NCI-H446 treated with DMSO at 0.1 percent for 48 hours (cell line): ENCODE results near the gene SAMD5.
A peak's percentile ranks its signal among the peaks of the same experiment; 100 is the strongest.
"Not testable (repeated sequence)": the region's sequence is repeated elsewhere in the genome, so short reads cannot be mapped to it uniquely, and the experiment has no call there.

Source experiments
- DNase-seq: peaks from one replicate; lab custom pipeline; 2025; lab: John Stamatoyannopoulos, UW

Gene SAMD5

DNA sequence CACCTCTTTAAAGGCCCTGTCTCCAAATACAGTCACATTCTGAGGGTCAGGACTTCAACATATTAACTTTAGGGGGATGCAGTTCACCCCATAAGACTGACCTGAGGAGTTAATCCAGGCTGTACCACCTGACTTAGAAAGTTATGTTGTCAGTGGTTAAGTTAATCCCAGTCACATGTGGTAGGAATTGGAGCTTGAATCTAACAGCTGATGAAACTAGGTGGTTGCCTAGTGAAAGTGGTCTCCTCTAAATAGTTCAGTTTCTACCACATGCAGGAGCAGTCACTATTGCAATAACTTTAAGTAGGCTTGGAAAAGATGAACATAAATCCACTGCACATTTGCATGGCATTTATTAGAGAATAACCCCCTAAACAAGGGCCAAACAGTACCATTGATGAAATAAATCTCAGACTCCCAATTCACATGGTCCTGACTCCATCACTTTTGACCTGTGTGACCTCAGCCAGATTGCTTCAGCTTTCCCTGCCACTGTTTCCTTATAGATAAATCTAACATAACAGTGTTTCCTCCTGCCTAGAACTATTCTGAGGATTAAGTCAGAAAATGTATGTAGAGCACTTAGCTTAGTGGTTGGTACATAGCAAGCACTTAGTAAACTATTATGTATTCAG, 20.1 kb downstream of the SAMD5 start:
- DNase-seq = no peak

DNA sequence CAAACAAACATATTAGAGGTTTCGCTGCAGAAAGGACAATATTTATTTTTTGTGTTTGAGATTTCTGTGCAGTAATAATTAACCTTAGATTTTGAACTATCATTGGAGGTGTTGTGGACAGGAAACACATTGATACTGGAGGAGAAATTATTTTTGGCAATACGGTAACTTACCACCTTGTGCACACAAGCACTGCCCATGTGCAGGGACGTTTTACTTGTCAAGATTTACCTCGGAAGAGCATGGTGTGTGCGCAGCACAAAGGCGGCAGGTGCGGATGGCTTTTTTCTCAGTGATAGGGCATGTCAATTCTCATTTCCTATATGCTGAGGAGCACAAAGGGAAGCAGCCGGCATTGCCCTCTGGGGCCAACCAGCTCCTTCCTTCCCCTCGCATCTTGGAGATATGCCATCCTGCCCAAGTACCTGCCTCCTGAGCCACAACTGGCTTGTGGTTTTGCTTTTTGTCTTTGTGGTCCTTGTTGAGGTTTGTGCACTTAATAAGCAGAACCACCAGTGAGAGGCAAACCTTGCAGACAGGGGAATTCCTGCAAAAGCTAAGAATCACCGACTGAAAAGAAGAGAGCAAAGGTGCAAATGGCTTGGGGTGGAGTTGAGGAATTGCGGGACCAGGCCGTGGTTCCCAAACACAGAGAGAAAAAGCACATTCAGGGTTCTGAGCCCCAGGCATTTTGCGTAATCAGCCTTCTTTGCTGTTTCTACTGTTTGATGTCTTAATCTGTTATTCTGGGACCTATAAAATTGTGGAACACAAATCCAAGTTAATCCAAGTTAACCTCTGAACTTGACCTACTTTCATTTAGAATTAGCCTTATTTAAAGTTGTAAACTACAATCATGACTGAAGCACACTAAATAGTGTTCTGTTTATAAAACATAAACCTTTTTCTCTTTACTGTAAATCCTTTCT, 21.9 kb downstream of the SAMD5 start:
- DNase-seq = no peak

DNA sequence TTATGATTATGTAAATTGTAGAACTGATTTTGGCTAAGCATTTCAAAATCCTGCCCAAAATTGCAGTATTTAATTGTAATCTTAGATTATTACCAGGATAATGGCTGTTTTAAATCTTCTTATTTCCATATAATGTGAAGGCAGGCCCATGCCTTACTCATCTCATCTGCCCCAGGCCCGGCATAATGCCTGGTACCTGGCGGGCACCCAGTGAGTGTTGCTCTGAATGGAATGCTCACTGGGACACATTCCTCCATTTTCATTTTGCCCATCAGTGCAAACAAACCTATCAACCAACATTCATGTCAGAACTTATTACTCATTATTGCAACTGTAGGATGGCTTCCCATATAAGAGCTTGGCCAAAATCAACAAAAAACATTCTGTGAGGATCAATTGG, 22.8 kb downstream of the SAMD5 start:
- DNase-seq = no peak

GRCh38 chr6:147534116-147534860, 25.8 kb downstream of the SAMD5 start:
- DNase-seq = no peak

DNA sequence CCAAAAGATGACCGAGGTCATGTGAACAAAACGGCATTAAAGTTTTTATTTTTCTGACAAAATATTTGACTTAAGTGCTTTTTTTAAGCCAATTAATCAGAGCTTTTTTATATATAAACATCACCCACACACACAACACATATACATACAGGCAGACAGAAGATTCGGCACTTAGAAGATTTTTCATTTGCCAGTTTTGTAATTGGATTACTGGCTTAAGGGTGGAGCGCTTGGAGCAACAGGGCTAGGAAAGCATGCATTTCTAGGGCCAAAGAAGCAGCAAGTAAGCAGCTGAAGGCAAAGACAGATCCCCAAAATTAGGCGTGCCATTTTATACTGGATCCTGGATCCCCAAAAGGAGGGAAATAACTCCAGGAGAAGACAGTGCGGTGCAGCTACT, 30.3 kb downstream of the SAMD5 start:
- no peak for DNase-seq

- DNase-seq = no peak
Measured at GRCh38 chr6:147540075-147540474, 31.6 kb downstream of the SAMD5 start.

DNA sequence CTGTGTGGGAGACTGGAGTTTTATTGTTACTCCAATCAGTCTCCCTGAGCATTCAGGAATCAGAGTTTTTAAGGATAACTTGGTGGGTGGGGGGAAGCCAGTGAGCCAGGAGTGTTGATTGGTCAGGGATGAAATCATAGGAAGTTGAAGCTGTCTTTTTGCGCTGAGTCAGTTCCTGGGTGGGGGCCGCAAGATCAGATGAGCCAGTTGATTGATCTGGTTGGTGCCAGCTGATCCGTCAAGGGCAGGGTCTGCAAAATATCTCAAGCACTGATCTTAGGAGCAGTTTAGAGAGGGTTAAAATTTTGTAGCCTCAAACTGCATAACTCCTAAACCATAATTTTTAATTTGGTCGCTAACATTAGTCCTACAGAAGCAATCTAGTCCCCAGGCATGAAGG, 33.9 kb downstream of the SAMD5 start:
- not testable (repeated sequence) for DNase-seq

DNA sequence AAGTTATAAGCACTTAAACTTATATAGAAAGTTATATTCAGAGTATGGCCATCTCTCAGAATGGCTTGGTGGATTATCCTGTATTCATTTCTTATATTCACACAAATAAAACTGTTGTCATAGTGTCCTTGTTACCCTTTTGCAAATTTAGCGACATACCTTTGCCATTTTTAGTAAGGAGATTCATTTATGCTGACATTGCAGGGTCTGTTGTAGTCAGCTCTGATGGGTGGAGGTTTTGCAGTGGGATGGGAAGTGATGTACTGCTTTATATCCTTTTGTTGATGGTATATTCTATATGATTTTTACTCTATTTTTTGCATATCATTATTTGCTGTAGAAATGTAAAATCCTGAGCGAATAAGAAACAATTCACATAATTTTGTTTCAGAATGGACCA, 35.9 kb downstream of the SAMD5 start:
- no peak for DNase-seq

GRCh38 chr6:147546501-147547368, 38.2 kb downstream of the SAMD5 start:
- no peak for DNase-seq

GRCh38 chr6:147547369-147547902, 38.9 kb downstream of the SAMD5 start:
- no peak for DNase-seq

DNA sequence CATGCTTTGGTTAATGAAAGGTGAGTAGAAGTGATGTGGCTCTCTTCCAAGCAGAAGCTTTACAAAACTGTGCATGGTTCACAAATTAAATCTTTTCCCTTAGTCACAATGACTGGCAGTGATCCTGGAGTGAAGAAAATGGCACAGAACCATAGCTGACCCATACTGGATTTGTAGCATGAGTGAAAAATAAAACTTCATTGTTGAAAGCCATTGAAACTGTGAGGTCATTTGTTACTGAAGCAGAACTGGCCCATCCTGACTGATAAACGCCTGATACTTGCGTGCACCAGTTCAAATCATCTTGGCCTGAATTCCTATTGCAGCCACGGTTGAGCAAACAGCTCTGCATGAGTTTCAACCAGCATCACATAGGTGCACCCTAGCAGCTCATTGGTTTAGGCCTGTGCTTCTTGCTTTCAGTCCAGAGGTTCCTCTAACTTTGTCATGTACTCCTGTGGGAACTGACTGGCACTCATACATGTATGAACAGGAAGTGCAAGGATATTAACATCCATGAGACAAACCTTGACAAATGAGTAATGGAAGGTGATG, 40.5 kb downstream of the SAMD5 start:
- no peak for DNase-seq

DNA sequence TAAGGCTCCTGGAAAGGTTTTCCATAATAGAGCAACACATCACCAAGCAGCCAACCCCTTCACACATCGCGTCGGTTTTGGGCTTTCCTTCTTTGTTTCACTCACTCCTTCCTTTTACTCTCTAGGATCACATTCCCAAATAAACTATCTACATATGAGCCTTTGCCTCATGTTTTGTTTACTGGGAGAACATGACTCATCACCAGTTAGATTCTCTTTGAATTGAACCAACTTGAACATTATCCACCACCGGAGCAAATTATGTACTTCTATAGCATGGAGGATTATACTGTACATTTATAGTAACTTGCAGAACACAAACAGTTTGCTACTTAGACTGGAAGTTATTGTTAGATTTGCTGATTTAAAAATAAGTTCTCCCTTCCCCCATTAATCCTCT, 41.0 kb downstream of the SAMD5 start:
- DNase-seq = no peak

- no peak for DNase-seq
Measured at GRCh38 chr6:147551976-147552375, 43.5 kb downstream of the SAMD5 start.

DNA sequence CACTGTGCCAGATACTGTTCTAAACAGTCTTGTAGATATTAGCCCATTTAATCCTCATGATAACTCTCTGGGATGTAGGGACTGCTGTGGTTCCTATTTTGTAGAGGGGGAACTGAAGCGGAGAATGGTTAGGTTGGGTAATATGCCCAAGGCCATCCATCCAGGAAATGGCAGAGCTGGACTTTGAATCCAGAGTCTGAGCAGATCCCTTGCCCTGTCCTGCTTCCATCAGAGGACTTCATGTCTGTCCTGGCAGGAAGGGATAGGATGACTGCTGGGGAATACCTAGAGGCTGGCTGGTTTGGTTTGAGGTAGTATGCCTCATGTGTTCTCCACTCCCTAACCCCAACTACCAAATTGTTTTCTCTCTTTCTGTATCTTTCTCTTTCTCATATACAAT, 44.6 kb downstream of the SAMD5 start:
- no peak for DNase-seq

GRCh38 chr6:147554281-147554680, 45.8 kb downstream of the SAMD5 start:
- DNase-seq = no peak

GRCh38 chr6:147559006-147559405, 50.5 kb downstream of the SAMD5 start:
- DNase-seq = no peak

DNA sequence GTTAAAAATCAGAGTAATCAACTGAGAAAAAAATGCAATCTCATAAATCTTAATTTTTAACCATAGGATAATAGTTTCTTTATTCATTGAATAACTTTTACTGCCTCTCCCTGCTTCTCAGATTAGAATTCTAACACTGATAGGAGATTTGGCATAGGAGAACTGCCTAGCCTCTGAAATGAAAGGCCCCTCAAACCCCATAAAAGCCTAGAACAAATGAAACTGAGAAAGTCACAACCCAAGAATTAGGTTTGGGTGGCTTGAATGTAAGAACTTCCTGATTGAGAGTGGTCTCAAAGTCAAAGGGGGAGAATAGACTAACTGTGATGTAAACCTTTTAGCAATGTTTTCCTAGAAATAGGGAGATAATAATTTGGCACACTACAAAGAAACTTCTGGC, 52.2 kb downstream of the SAMD5 start:
- no peak for DNase-seq

DNA sequence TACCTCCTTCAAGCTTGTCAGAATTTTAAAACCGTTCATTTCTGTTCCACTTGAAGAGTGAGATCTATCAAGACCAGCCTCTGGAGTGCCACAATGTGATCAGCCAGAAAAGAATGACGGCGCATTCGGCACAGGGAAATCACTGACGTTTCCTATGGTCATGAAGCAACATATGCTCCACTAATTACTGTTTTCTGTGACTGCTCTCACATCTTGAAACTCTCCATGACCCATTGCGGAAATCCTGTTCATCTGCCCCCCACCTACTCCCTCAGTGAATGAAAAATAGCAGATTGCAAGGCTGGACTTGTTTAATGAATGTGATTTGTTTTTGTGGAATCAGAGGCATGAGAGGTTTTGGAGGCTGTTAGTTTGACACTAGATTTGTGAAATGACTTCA, 53.2 kb downstream of the SAMD5 start:
- peak; percentile 8 for DNase-seq

- no peak for DNase-seq
Measured at GRCh38 chr6:147563472-147563871, 55.0 kb downstream of the SAMD5 start.

- no peak for DNase-seq
Measured at GRCh38 chr6:147564556-147564955, 56.1 kb downstream of the SAMD5 start.

DNA sequence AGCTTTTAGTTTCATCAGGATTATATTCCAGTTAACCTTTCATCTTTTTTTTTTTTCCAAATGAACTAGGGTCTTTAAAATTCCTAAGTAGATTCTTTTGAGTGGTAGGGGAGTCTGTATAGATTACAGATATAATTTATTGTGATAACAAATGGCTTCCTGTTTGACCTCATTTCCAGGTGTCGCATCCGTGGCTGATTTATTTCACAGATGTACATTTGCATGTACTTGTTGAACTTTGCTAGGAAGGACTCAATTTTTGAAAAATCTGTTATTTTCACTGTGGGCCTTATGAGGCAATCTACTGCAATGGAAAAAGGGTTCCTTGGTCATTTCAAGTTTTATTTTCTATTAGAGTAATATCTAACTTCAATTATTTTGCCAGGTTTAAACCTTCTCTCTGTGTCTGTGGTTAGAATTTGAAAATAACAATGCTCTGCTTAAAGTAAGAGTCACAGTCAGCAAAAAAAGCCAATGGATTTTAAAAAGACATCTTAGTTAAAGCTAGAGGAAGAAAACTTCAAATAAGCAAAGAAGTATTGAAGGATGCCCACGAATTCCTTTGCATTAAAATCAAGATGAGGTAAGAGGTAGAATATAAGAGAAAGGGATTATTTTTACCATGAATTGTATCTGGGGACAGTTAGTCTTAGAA, 57.9 kb downstream of the SAMD5 start:
- DNase-seq = no peak
